Esophagus mucosa (tissue), 1 donor: Measurements from ENCODE around the gene FCHO2. TPM values are rescaled to one million over a fixed set of nuclear protein-coding genes. Genes with fewer than 3 reads are reported as not detected.

Source experiments
- ATAC-seq: fragments of 200-7000 bp; cut with Tn5 transposase; one replicate; pipeline ENCODE4 v1.9.1; 2020
- total RNA-seq: library from RNA; stranded (reverse); gene quantifications from one replicate; pipeline ENCODE4 v1.2.4, GENCODE V29; 2023
- donor health status: DM: yes; HTN: yes; CAD: no.

The FCHO2 gene
- total RNA-seq, 1 donor from 2014 or later, result 47.4 TPM

DNA sequence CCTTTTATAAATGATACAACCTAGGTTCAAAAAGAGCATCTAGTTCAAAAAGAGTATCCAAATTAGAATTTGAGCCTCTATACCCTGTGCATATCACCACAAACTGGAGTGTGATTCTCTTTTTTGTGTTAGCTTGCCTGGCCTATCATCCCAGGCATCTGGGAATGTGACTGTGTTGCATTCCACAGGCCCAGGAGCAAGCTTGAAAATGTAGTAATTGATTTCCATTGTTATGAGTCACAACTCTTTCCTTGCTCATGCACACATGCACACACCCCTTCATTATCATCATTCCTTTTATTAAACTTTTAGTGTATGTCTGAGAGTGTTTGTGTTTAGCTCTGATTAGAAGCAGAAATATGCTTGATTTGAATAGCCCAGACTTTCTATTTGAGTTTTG is 75.2 kb downstream of the FCHO2 start:
- peak; percentile 96 for ATAC-seq

DNA sequence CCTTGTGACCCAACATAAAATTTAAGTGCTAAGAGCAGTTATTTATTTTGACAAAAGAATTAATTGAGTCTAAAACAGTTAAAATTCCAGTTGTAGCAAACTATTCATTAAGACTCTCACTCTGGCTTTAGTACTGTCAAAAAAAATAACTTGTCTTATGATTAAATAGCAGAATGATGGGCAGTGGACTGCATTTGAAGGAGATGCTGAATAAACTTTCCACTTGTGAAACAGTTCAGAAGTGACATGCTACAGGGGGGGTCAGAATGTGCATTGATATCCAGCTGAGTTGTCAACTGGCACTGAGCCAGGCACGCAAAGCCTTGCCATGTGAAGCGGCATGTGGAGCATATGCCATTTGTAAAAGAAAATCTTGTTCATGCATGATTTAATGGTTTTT is 76.0 kb downstream of the FCHO2 start:
- ATAC-seq, result no peak

GRCh38 chr5:73032635-73033034 is 76.8 kb downstream of the FCHO2 start:
- ATAC-seq, result no peak

- ATAC-seq, result no peak
Observed at GRCh38 chr5:73037545-73037944, 81.7 kb downstream of the FCHO2 start.

DNA sequence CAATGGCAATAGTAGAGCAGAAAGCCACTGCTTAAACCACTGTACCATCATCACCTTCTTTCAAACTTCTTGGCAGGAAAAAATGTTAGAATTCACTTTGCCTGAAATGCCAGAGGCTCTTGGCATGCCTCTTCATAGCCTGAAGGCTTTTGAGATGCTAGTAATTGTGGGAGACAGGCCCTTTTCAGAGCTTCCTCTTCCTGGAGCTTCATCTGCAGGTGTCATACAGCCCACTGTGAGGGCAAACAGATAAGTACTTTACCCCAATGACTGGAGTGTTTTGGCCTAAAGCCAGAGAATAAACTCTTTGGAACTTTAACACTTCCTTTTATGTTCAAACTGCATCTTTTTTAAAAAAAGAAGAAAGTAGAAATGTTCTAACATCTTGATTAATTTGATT is 83.2 kb downstream of the FCHO2 start:
- no peak for ATAC-seq

GRCh38 chr5:73042993-73043392 is 87.2 kb downstream of the FCHO2 start:
- ATAC-seq, result no peak

GRCh38 chr5:73044546-73044945 is 88.7 kb downstream of the FCHO2 start:
- no peak for ATAC-seq

- ATAC-seq, result no peak
Observed at GRCh38 chr5:73045623-73046022, 89.8 kb downstream of the FCHO2 start.

DNA sequence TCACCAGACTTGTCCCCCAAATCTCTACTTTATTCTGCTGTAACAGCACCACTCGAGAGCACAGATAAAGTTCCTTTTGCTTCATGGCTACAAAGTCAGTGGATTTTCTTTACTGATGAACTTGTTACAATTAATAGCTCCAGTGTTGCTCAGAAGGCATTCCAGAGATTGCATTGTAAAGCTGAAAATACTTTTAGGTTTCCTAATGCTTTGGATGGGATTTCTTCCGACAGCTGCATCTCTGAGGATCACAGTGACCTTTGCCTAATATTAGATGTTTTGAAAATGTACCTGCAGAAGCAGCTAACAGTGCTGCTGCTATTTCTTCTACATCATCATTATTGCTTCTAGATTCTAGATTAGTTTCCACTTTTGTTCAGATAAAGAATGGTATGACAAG is 105.8 kb downstream of the FCHO2 start:
- no peak for ATAC-seq

- no peak for ATAC-seq
Observed at GRCh38 chr5:73066466-73066865, 110.6 kb downstream of the FCHO2 start.

DNA sequence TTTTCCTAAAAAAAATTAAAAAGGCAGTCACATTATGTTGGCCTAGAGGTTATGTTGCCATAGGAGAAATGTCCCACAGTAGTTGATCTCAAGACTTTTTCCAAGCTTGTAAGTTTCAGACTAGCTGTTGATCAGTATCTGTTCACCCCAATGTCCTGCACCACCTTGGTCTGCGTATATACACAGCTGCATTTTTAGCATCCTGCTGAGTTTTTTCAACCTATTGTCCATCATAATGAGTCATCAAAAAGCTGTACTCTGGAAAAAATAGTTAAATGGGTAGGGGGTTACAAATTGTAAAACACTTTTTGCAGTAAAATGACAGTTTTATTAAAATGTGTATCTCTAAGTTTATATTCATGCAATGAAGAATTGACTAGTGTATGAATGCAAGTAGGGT is 111.4 kb downstream of the FCHO2 start:
- ATAC-seq, result no peak

DNA sequence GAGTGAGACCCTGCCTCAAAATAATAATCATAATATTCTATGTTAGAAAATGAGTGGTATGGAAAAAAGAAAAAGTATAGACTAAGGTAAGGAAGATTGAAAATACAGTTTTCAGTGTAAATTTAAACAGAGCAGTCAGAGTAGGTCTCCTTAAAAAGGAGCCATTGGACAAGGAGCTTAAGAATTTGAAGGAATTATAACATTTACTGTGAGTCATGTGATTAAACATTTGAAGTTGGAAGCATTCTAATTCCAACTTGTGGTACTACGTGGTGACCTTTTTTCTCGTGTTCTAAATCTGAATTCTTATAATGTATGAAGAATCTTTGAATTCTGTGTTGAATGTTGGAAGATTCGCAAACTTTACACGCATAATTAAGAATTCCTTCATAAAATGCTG is 125.3 kb downstream of the FCHO2 start:
- ATAC-seq, result no peak

DNA sequence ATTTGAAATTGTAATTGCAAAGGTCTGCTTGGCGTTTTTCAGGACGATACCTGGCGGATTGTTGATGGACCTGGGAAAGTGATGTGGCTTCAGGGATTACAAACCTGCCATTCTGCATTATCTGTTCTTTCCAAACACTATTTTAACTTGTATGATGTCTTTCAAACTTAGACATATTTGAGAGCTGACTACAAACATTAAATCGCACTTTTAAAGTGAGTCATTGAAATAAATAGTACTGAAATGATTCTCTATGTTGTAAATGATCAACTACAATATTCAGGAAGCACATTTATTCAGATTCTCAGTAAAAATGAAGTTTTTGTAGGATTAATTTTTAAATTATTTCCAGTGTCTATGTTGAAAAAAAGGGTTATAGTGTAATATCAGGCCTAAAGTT is 132.2 kb downstream of the FCHO2 start:
- ATAC-seq, result no peak

- ATAC-seq, result peak; percentile 85
Observed at GRCh38 chr5:73093943-73094342, 138.1 kb downstream of the FCHO2 start.

- no peak for ATAC-seq
Observed at GRCh38 chr5:73094415-73094814, 138.6 kb downstream of the FCHO2 start.

GRCh38 chr5:73095564-73096238 is 139.9 kb downstream of the FCHO2 start:
- no peak for ATAC-seq

DNA sequence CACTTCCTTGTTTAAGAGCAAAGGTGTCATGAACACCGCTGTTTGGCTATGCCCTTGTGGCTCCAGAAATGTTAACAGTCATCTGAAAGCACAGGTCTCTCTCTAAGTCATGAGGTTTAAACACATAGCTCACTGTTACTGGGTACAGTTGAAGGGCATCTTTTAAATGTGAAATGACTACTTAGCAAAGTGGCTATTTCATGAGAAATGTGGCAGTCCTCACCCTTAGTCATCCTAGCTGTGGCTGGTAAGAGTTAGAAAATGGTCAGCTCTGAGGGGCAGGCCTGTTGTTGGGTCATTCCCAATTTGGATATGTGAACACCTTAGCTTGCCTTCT is 140.4 kb downstream of the FCHO2 start:
- no peak for ATAC-seq

DNA sequence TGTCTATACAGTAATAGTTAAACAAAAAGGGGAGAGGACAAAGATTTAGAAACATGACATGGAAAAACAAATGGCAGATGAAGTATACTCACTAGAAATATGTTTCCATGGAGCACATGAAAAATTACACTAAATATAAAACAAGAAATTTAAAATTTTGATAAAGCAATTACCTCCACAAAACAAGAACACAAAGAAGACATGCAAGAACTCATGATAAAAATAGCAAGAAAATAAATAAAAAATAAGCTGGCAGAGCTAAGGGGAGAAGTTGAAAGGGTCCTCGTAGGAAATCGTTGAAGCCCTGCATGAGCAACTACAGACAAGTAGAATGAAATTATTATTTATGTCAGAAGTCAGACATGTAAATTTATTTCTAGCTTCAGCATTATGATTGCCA is 141.9 kb downstream of the FCHO2 start:
- no peak for ATAC-seq

- ATAC-seq, result no peak
Observed at GRCh38 chr5:73100109-73100508, 144.3 kb downstream of the FCHO2 start.

DNA sequence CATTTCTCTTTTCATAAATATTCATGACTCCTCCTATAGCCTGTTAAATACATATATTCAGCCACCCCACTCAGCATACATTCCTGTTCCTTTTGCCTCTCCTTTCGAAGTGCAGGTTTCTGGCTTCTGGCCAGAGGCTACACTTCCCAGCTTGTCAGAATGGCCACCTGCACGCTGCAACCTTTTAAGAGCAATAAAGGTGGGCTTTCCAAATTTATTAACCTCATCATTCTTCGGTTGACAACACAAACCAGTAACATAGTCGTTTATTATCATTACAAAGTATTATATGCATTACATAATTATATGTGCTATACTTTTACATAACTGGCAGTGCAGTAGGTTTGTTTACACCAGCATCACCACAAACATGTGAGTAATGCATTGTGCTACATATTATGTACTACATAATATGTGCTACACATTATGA is 148.0 kb downstream of the FCHO2 start:
- no peak for ATAC-seq

GRCh38 chr5:73104326-73104725 is 148.5 kb downstream of the FCHO2 start:
- ATAC-seq, result no peak

DNA sequence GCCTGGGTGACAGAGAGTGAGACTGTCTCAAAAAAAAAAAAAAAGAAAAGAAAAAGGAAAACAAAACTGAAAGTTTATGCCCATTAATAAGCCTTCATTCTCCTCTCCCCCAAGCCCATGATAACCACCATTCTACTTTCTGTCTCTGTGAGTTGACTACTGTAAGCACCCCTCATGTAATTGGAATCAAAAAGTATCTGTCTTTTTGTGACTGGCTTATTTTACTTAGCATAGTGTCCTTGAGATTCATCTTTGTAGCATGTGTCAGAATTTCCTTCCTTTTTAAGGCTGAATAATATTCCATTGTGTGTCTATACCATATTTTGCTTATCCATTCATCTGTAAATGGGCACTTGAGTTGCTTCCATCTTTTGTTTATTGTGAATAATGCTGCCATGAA is 150.5 kb downstream of the FCHO2 start:
- no peak for ATAC-seq

DNA sequence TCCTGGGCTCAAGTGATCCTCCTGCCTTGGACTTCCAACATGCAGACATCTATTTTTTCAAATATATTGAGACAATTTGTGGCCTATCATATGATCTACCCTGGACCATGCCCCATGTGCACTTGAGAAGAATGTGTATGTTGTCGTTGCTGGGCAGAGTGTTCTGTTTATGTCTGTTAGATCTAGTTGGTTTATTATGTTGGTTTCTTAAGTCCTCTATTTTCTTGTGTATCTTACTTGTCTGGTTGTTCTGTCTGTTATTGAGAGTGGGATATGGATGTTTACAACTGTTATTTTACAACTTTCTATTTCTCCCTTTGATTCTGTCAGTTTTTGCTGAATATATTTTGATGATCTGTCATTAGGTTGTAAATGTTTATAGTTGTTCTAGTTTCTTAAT is 154.3 kb downstream of the FCHO2 start:
- no peak for ATAC-seq

- ATAC-seq, result no peak
Observed at GRCh38 chr5:73111536-73111935, 155.7 kb downstream of the FCHO2 start.

DNA sequence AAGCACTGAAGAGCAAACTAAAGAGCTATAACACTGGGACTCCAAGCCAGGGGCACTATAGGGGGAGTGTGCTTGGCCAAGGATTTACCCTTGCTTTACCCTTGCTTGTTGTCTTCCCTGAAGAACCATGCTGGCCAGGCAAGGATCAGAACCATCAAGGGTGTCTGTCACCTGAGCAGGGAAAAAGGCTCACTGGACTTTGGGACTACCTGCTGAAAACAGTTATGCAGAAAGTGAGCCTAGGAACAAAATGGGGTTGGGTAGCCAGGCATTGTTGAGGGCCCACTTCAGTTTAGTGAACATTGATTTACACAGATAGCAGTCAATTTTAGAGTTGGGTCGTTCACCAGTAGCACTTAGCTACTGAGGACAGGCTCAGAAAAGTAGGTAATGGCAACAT is 156.5 kb downstream of the FCHO2 start:
- ATAC-seq, result no peak
